Testis (tissue), 3 donors: Measurements from ENCODE around the gene FUT4. TPM values are rescaled to one million over a fixed set of nuclear protein-coding genes. Genes with fewer than 3 reads are reported as not detected.

Experiments
- DNase-seq: peaks from one replicate; pipeline ENCODE4 v3.0.0-alpha.2; 2019
- H3K27ac ChIP-seq, 2 donors: fragments of 200-600 bp; sonication (generic); one replicate each; pipeline ENCODE4 v1.5.1; 2019
- H3K27me3 ChIP-seq: fragments of 200-600 bp; sonication (generic); one replicate; pipeline ENCODE4 v1.5.1; 2019
- H3K36me3 ChIP-seq: fragments of 200-600 bp; sonication (generic); one replicate; pipeline ENCODE4 v1.5.1; 2017; ENCODE audit warnings: low read depth; ENCODE audit errors: missing control alignments
- H3K4me1 ChIP-seq: fragments of 200-600 bp; sonication (generic); one replicate; pipeline ENCODE4 v1.5.1; 2019
- H3K4me3 ChIP-seq, 2 donors: fragments of 200-600 bp; sonication (generic); one replicate each; pipeline ENCODE4 v1.5.1; 2017 to 2019
- H3K9me3 ChIP-seq: fragments of 200-600 bp; sonication (generic); one replicate; pipeline ENCODE4 v1.5.1; 2017
- POLR2A ChIP-seq: fragments of 450-650 bp; IDR thresholded peaks from one replicate; pipeline ENCODE4 v1.6.1; 2017; ENCODE audit warnings: antibody characterized with exemption, mild to moderate bottlenecking, moderate library complexity
- WGBS, 2 donors: methylation state at CpG; one replicate each; pipeline ENCODE4 v1.1.5; 2018; 5-methylcytosine and 5-hydroxymethylcytosine counted together
- intact Hi-C: fragments of 100-400 bp; cut with DNase I; formaldehyde crosslinking; loops from one replicate; pipeline ENCODE4 v1.15.1; 2023; ENCODE audit warnings: low total_unique reads
- polyA plus RNA-seq: library from polyadenylated mRNA; stranded (reverse); fragments of 350-450 nt; fragmentation: Illumina TruSeq; extraction: RNeasy Lipid Tissue Mini Kit (QIAGEN cat#74804); gene quantifications from one replicate; pipeline ENCODE4 v1.2.3, GENCODE V29; 2014; ENCODE audit warnings: low read depth, low replicate concordance; ENCODE audit not compliant: insufficient read depth
- total RNA-seq, 2 donors: library from RNA; depleted of rRNA; stranded (reverse); fragments of >200 nt; gene quantifications; one replicate each; pipeline ENCODE4 v1.2.3, GENCODE V29; 2016
- TF ChIP-seq, protein P1 (sequence below), 3 experiments: fragments of 450-650 bp in 2 of 3; fragments of 200-600 bp in 1 of 3; sonication (generic) in 1 of 3; IDR thresholded peaks; one replicate each; pipeline ENCODE4 v1.5.1; 2016 to 2019; ENCODE audit warnings: antibody characterized with exemption in 3 of 3, mild to moderate bottlenecking in 2 of 3, moderate library complexity in 1 of 3

FUT4 gene
- total and polyA plus RNA-seq, 3 donors from 2014 or later = 3.8 to 5.9 (median 5.1) TPM

DNA sequence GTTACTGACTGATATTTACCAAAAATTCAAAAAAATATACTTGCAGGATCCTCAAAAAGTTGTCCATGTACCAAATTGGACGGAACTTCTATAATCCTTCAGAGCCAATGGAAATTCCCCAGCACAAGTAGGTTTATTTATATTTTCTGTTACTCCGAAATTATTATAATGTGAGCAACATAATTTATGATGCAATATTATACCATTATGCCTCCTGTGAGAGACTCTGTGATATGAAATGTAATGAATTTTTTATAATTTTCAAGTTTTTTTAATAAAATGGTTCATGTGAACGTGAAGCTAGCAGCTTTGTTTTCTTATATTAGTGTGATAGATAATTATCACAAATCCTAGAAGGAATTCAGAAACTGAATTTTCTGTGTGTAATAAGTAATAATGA is 41.7 kb downstream of the FUT4 start:
- no peak for DNase-seq

DNA sequence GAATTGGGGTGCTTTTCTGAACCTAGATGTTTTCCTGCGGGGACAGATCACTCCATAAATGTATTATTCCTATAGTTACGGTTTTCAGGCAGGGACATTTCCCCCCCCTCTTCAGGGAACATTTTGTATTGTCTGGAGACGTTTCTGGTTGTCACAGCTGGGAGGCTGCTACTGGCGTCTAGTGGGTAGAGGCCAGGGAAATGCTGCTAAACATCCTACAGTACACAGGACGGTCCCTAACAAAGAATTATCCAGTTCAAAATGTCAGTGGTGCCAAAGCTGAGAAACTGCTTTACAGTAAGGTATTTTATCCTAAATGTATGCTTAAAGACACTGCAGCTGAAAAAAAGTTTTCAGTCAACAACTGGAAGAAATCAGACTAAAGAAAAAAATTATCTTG is 42.8 kb downstream of the FUT4 start:
- Histone ChIP-seq H3K27me3 (no peaks in the 10 kb centered on the region), H3K36me3 (no peaks in the 10 kb centered on the region), H3K4me1 (no peaks in the 10 kb centered on the region), H3K4me3 (no peak overlapping the region), H3K27ac (no peak overlapping the region), H3K9me3 (no peaks in the 10 kb centered on the region)
- TF ChIP-seq, protein P1, sequence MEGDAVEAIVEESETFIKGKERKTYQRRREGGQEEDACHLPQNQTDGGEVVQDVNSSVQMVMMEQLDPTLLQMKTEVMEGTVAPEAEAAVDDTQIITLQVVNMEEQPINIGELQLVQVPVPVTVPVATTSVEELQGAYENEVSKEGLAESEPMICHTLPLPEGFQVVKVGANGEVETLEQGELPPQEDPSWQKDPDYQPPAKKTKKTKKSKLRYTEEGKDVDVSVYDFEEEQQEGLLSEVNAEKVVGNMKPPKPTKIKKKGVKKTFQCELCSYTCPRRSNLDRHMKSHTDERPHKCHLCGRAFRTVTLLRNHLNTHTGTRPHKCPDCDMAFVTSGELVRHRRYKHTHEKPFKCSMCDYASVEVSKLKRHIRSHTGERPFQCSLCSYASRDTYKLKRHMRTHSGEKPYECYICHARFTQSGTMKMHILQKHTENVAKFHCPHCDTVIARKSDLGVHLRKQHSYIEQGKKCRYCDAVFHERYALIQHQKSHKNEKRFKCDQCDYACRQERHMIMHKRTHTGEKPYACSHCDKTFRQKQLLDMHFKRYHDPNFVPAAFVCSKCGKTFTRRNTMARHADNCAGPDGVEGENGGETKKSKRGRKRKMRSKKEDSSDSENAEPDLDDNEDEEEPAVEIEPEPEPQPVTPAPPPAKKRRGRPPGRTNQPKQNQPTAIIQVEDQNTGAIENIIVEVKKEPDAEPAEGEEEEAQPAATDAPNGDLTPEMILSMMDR (IDR thresholded peaks at IDR 0.05) = no peak
- no peak for TF ChIP-seq POLR2A
- intact Hi-C loops = no loop called here
- 70 to 80% methylated on average over 5 of the region's 5 CpGs for WGBS, 2 donors
- DNase-seq = no peak

More for the DNA sequence above, 41.7 kb downstream of the FUT4 start:
- Histone ChIP-seq H3K4me3 (no peak overlapping the region), H3K27ac (no peak overlapping the region), H3K27me3 (no peaks in the 10 kb centered on the region), H3K4me1 (no peaks in the 10 kb centered on the region), H3K36me3 (no peaks in the 10 kb centered on the region), H3K9me3 (no peaks in the 10 kb centered on the region)
- 91 to 92% methylated on average over 3 of the region's 3 CpGs for WGBS, 2 donors
- intact Hi-C loops = no loop called here
- TF ChIP-seq, protein P1 (IDR thresholded peaks at IDR 0.05) = no peak
- TF ChIP-seq POLR2A = no peak

- 86 to 92% methylated on average over 5 of the region's 5 CpGs for WGBS, 2 donors
- intact Hi-C loops = no loop called here
- Histone ChIP-seq H3K27ac (no peak overlapping the region), H3K27me3 (no peaks in the 10 kb centered on the region), H3K9me3 (no peaks in the 10 kb centered on the region), H3K4me3 (no peak overlapping the region), H3K36me3 (no peaks in the 10 kb centered on the region), H3K4me1 (no peaks in the 10 kb centered on the region)
- no peak for DNase-seq
- TF ChIP-seq POLR2A = no peak
- TF ChIP-seq, protein P1 (IDR thresholded peaks at IDR 0.05) = no peak
These were observed 43.3 kb downstream of the FUT4 start for GRCh38 chr11:94586978-94587377.

DNA sequence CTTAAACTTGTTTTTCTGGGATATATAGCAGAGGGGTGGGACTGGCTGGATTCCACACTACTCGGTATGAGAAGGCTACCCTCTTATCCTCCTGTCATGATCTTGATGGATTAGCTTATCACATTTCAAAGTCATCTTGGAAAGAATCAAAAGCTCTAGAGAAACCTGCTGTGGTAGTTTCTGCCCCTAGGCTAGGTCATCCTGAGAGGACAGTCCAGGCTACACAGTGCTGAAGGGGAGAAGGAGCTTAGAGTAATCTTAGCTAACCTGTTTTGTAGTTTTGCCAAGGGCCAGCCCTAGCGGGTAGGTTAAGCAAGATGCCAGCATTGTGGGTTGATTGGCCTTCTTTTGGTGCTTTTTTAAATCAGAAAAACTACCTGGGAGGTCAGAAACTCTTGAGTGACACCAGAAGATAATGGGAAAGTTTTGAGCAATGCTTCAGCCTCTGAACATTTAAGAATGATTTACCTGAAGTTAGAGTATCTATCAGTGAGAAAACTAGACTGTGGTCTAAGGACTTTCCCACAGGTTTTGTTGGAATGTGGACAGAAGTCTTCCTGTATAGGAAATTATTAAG is 44.7 kb downstream of the FUT4 start:
- WGBS, 2 donors = 61 to 74% methylated on average over 2 of the region's 2 CpGs
- no peak overlapping the region for H3K4me3 ChIP-seq
- TF ChIP-seq, protein P1 (IDR thresholded peaks at IDR 0.05) = no peak
- TF ChIP-seq POLR2A = no peak
- H3K27me3 ChIP-seq = no peaks in the 10 kb centered on the region
- H3K4me1 ChIP-seq = no peaks in the 10 kb centered on the region
- no peaks in the 10 kb centered on the region for H3K9me3 ChIP-seq
- no peak for DNase-seq
- intact Hi-C loops = no loop called here
- no peak overlapping the region for H3K27ac ChIP-seq
- no peaks in the 10 kb centered on the region for H3K36me3 ChIP-seq

DNA sequence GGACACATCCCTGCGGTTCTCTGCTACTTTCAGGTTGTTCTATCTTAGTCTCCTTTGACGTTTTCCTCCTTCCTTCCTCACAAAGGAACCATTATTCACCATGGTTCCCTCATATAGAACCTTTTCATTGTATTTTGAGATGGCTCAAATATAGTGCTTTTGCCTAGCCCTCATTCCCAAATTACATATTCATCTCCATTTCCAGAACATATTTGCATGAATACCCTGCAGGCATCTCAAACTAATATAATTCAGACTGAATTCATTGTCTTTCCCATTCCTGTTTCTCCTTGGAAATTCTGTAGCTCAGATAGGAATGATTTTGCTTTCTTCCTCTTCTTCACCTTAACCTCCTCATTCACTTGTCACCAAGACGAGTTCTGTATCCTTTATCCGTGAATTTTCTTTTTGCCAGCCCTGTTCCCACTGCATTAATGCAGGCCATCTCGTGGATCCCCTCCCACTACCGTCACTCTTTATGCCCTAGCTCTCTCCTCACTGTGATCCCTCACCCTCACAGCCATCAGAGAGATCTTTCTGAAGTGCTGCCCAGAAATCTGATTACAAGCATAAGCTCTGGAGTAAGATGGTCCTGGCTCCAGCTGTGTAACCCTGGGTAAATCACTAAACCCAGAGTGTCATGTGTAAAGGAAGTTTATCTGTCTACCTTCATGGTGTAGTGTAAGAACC is 46.8 kb downstream of the FUT4 start:
- Histone ChIP-seq H3K4me1 (no peaks in the 10 kb centered on the region), H3K27me3 (no peaks in the 10 kb centered on the region), H3K36me3 (no peaks in the 10 kb centered on the region), H3K9me3 (no peaks in the 10 kb centered on the region), H3K27ac (no peak overlapping the region), H3K4me3 (no peak overlapping the region)
- WGBS, 2 donors = 68 to 75% methylated on average over 6 of the region's 6 CpGs
- no peak for DNase-seq
- TF ChIP-seq POLR2A = no peak
- TF ChIP-seq, protein P1 (IDR thresholded peaks at IDR 0.05) = no peak
- intact Hi-C loops = no loop called here
